ENCODE measurements around the gene PRKCE. TPM values are rescaled to one million over a fixed set of nuclear protein-coding genes. Genes with fewer than 3 reads are reported as not detected.

The PRKCE gene
- total and polyA plus RNA-seq, 2 of the 8 experiments (the other 6 are each of a cell fraction or from before 2014, with no cell fraction given), result 0.54 to 2.1 TPM

GRCh38 chr2:45867800-45868199, 216.3 kb downstream of the PRKCE start:
- Histone ChIP-seq H4K5ac (ENCODE audit: insufficient read length, low read depth, low read length) (no peak overlapping the region), H3K79me2 (ENCODE audit: control insufficient read depth in 1 of 2, insufficient read depth in 2 of 2, low read length in 2 of 2) (no peaks in the 10 kb centered on the region), H3K14ac (ENCODE audit: insufficient read length) (no peak overlapping the region), H2BK20ac (ENCODE audit: low read length) (no peak overlapping the region), H3K4me2 (ENCODE audit: insufficient read depth in 1 of 2, low read depth in 2 of 2, low read length in 2 of 2) (no peak overlapping the region), H3K4ac (replicated peaks; ENCODE audit: insufficient read length, low read depth, low read length) (no peak overlapping the region), H2BK120ac (replicated peaks; ENCODE audit: low read depth, low read length) (no peak overlapping the region), H3K79me1 (ENCODE audit: low read depth, low read length) (no peaks in the 10 kb centered on the region), H2AFZ (ENCODE audit: low read length) (no peak overlapping the region), H2BK5ac (ENCODE audit: low read depth, low read length) (no peak overlapping the region), H2AK5ac (ENCODE audit: low read depth, low read length) (no peak overlapping the region), H2BK15ac (ENCODE audit: low read length) (no peak overlapping the region), H4K91ac (replicated peaks; ENCODE audit: insufficient read length, low read length) (no peak overlapping the region), H3K4me3 (ENCODE audit: extremely low read depth in 1 of 4, insufficient read depth in 2 of 4, low read depth in 3 of 4, low read length in 4 of 4) (no peak overlapping the region), H3K27ac (ENCODE audit: low read depth, low read length) (no peak overlapping the region), H4K8ac (ENCODE audit: extremely low read depth, insufficient read depth, low read length) (no peak overlapping the region), H3K9me3 (ENCODE audit: insufficient read depth in 2 of 2, low read depth in 1 of 2, low read length in 1 of 2) (no peaks in the 10 kb centered on the region), H3K56ac (replicated peaks; ENCODE audit: insufficient read length, low read depth, low read length) (no peak overlapping the region), H3K4me1 (replicated peaks in 1 of 4; ENCODE audit: control insufficient read depth in 3 of 4, insufficient read depth in 4 of 4, low read length in 3 of 4) (peaks cover 0 to 5% (median 0%) of the 10 kb centered on the region in 4 experiments; a peak in 2 of 7 replicates), H3K27me3 (replicated peaks in 1 of 4; ENCODE audit: control insufficient read depth in 3 of 4, extremely low read depth in 1 of 4, insufficient read depth in 3 of 4, low read length in 3 of 4) (no peaks in the 10 kb centered on the region), H3K23me2 (ENCODE audit: low read depth, low read length) (no peaks in the 10 kb centered on the region), H3K23ac (ENCODE audit: insufficient read length) (no peak overlapping the region), H2BK12ac (ENCODE audit: low read depth, low read length) (no peak overlapping the region), H3K18ac (ENCODE audit: extremely low read depth, low read length) (no peak overlapping the region), H4K20me1 (replicated peaks in 1 of 2; ENCODE audit: control insufficient read depth in 1 of 2, insufficient read depth in 2 of 2, low read length in 2 of 2) (no peaks in the 10 kb centered on the region), H3K36me3 (ENCODE audit: control insufficient read depth in 2 of 4, insufficient read depth in 4 of 4, low read length in 3 of 4) (no peaks in the 10 kb centered on the region), H3K9ac (replicated peaks in 1 of 4; ENCODE audit: extremely low read depth in 1 of 4, low read depth in 3 of 4, low read length in 3 of 4) (no peak overlapping the region)
- no peak for TF ChIP-seq MAFK (IDR thresholded peaks at IDR 0.05; ENCODE audit: low read depth, low read length)
- no peak for TF ChIP-seq RXRA (IDR thresholded peaks at IDR 0.05; ENCODE audit: insufficient read depth, low read depth, low read length)
- TF ChIP-seq SP4 (IDR thresholded peaks at IDR 0.05; ENCODE audit: low read length), result no peak
- TF ChIP-seq ZNF274 (IDR thresholded peaks at IDR 0.05; ENCODE audit: borderline replicate concordance, extremely low read depth, low read length), result no peak
- no peak for TF ChIP-seq KDM4A (IDR thresholded peaks at IDR 0.05; ENCODE audit: low read depth, low read length, severe bottlenecking)
- no peak for TF ChIP-seq GABPA (IDR thresholded peaks at IDR 0.05; ENCODE audit: borderline replicate concordance, insufficient read depth, low read length)
- POLR2A ChIA-PET (ENCODE audit: partially characterized antibody), result no interaction called here
- FAIRE-seq (no peak), DNase-seq (ENCODE audit: low read depth in 1 of 2, low spot score in 2 of 2) (no peak)
- 93% methylated on average over 4 of the region's 4 CpGs; no CpG with 5 or more reads in 1 of the 2 experiments for WGBS, 2 experiments (ENCODE audit: extremely low coverage in 1 of 2, insufficient coverage in 1 of 2, insufficient read length in 1 of 2, insufficient replicate concordance in 2 of 2, low coverage in 1 of 2, low lambda C conversion rate in 2 of 2, missing lambda C conversion rate in 1 of 2)
- CTCF ChIA-PET (ENCODE audit: partially characterized antibody), result interaction anchor here (0.6 to 1.4 kb wide), 2 partner anchors 89 to 955 kb away, joined by 4 to 5 read pairs; no protein-coding TSS in a partner anchor
